Esophagus muscularis mucosa (tissue), 4 donors: ENCODE results near the gene ZMIZ1. TPM values are rescaled to one million over a fixed set of nuclear protein-coding genes. Genes with fewer than 3 reads are reported as not detected.

Experiments
- DNase-seq: peaks from one replicate; pipeline ENCODE4 v3.0.0-alpha.2; 2017; ENCODE audit errors: extremely low spot score
- H3K27ac ChIP-seq, 4 donors: fragments of 200-600 bp; sonication (generic); replicated peaks in 1 of 4; 1 replicate in 3 of 4; 2 replicates in 1 of 4; pipeline ENCODE4 v1.5.1; 2016 to 2019; ENCODE audit warnings: mild to moderate bottlenecking in 1 of 4
- H3K27me3 ChIP-seq, 4 donors: fragments of 200-600 bp; sonication (generic); one replicate each; pipeline versions ENCODE4 v1.5.1 to v1.6.0; 2016 to 2019
- H3K36me3 ChIP-seq, 4 donors: fragments of 200-600 bp; sonication (generic); one replicate each; pipeline ENCODE4 v1.5.1; 2016 to 2019
- H3K4me1 ChIP-seq, 4 donors: fragments of 200-600 bp; sonication (generic); one replicate each; pipeline ENCODE4 v1.5.1; 2016 to 2019
- H3K4me3 ChIP-seq, 4 donors: fragments of 200-600 bp; sonication (generic); 1 replicate in 2 of 4; 2 replicates in 2 of 4; pipeline ENCODE4 v1.5.1; 2016 to 2019; ENCODE audit warnings: mild to moderate bottlenecking in 4 of 4, moderate library complexity in 1 of 4
- H3K9me3 ChIP-seq, 4 donors: fragments of 200-600 bp; sonication (generic); 1 replicate in 3 of 4; 2 replicates in 1 of 4; pipeline ENCODE4 v1.5.1; 2016 to 2019
- CTCF ChIP-seq, 3 experiments: fragments of 200-600 bp in 2 of 3; fragments of 450-650 bp in 1 of 3; sonication (generic) in 2 of 3; IDR thresholded peaks; one replicate each; pipeline ENCODE4 v1.5.1; 2017 to 2019; ENCODE audit warnings: antibody characterized with exemption in 3 of 3, mild to moderate bottlenecking in 2 of 3, moderate library complexity in 1 of 3
- EP300 ChIP-seq: sonication (generic); formaldehyde crosslinking; IDR thresholded peaks from one replicate; pipeline ENCODE4 v1.6.1; 2017; ENCODE audit warnings: antibody characterized with exemption
- POLR2A ChIP-seq: fragments of 450-650 bp; IDR thresholded peaks from one replicate; pipeline ENCODE4 v1.6.1; 2017; ENCODE audit warnings: antibody characterized with exemption, moderate library complexity, mild to moderate bottlenecking, low read depth
- POLR2AphosphoS5 ChIP-seq, 2 donors: sonication (generic); formaldehyde crosslinking; IDR thresholded peaks; one replicate each; pipeline ENCODE4 v1.6.1; 2017; ENCODE audit warnings: antibody characterized with exemption in 2 of 2
- WGBS: methylation state at CpG from one replicate; pipeline ENCODE4 v1.1.5; 2018; 5-methylcytosine and 5-hydroxymethylcytosine counted together
- intact Hi-C: fragments of 100-400 bp; cut with DNase I; formaldehyde crosslinking; loops from one replicate; pipeline ENCODE4 v1.15.1; 2023
- total RNA-seq, 4 donors: library from RNA; depleted of rRNA; stranded (reverse); fragments of >200 nt; gene quantifications; one replicate each; pipeline versions ENCODE4 v1.1.0 to v1.2.1, GENCODE V29; 2016

The ZMIZ1 gene
- total RNA-seq, 4 donors from 2014 or later, result 48.7 to 87.2 (median 66.0) TPM

DNA sequence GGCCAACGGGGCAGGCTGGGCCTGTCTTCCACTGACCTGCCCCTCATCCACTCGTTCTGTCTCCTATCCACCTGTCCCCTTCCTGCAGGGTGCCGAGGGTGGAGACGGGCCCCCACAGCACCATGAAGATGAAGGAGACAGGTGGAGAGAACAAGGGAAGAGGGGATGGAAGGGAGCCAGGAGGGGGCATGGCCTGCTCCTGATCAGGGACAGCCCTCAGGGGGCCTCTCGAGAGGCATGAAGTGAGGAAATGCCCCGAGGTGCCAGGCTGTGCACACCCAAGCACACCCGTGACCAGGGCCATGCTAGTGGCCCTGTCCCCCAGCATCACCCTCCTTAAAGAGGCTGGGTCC lies 111.2 kb downstream of the ZMIZ1 start:
- TF ChIP-seq POLR2A, result no peak
- TF ChIP-seq POLR2AphosphoS5 (IDR thresholded peaks at IDR 0.05), result no peak
- TF ChIP-seq EP300, result no peak
- TF ChIP-seq CTCF (IDR thresholded peaks at IDR 0.05), result no peak
- no peaks in the 10 kb centered on the region for H3K27me3 ChIP-seq
- 89% methylated on average over 5 of the region's 7 CpGs for WGBS
- intact Hi-C loops, result no loop called here
- no peaks in the 10 kb centered on the region for H3K9me3 ChIP-seq
- H3K4me1 ChIP-seq, result peaks cover 100% of the 10 kb centered on the region in 4 donors
- DNase-seq, result no peak
- H3K4me3 ChIP-seq, result no peak overlapping the region
- H3K27ac ChIP-seq, result peak overlapping the region; percentile 67 to 81 (median 74)
- H3K36me3 ChIP-seq, result peaks cover 0 to 12% (median 4%) of the 10 kb centered on the region in 4 donors

- H3K4me3 ChIP-seq, result no peak overlapping the region
- peak overlapping the region; percentile 67 to 81 (median 74) for H3K27ac ChIP-seq
- H3K4me1 ChIP-seq, result peaks cover 100% of the 10 kb centered on the region in 4 donors
- peaks cover 0 to 12% (median 4%) of the 10 kb centered on the region in 4 donors for H3K36me3 ChIP-seq
- 63% methylated on average over 5 of the region's 14 CpGs for WGBS
- TF ChIP-seq POLR2AphosphoS5 (IDR thresholded peaks at IDR 0.05), result no peak
- no peak for TF ChIP-seq EP300
- no peak for TF ChIP-seq POLR2A
- TF ChIP-seq CTCF (IDR thresholded peaks at IDR 0.05), result no peak
- intact Hi-C loops, result no loop called here
- no peaks in the 10 kb centered on the region for H3K27me3 ChIP-seq
- no peak for DNase-seq
- H3K9me3 ChIP-seq, result no peaks in the 10 kb centered on the region
Observed at GRCh38 chr10:79180414-79181221, 111.9 kb downstream of the ZMIZ1 start.

DNA sequence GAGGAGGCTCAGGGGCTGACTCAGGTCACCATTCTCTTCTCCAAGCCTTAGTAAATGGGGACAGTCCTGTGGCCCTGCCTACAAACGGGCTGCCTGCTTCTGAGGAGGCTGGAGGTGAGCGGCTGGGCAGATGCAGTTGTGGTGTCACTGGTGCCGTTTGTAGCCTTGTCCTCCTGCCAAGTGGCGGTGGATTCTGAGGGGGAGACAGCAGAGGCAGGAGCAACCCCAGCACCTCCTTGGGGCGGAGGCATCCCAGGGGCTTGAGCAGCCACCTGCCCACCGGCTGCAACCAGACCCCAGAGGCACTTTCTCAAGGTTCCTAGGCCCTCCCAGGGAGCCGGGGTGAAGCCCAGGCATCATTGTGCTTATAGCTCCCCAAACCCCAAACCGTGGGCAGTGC lies 112.5 kb downstream of the ZMIZ1 start:
- TF ChIP-seq POLR2AphosphoS5 (IDR thresholded peaks at IDR 0.05), result no peak
- TF ChIP-seq CTCF (IDR thresholded peaks at IDR 0.05), result no peak
- no peak for TF ChIP-seq POLR2A
- no peak for TF ChIP-seq EP300
- H3K36me3 ChIP-seq, result peaks cover 0 to 12% (median 4%) of the 10 kb centered on the region in 4 donors
- WGBS, result 67% methylated on average over 3 of the region's 8 CpGs

DNA sequence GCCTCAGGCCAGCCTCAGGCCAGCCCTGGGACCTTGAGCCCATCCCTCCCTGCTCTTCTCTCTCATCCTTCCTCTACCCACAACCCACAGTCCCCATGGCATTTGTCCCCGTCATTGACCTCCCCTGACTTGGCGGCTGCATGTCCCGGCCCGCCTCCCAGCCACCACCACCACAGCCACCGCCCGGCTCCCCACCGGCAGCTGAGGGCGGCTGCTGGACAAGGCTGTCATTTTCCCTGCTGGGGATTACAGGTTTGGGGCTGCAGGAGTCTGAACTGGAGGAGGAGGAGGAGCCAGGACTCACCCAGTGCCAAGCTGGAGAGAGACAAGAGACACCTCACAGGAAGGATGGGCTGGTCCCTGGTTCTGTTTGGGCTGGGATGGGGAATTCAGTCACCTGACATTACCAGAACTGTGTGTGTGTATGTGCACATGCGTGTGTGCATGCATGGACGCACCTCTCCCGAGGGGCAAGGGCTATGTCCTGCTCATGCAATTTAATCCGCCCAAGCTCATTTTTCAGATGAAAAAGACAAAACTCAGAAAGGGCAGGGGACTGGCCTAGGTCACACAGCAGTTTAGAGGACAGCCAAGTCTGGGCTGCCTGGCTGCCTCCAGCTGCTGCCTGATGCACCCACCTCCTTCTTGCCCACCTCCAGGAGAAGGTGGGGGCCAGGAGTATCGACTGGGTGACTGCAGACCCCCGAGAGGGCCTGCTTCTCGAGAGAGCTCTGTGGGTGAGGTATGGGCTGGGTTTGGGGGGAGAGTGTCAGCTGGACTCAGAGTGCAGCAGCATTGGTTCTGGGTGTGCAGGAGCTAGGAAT lies 113.1 kb downstream of the ZMIZ1 start:
- TF ChIP-seq POLR2A (no peak), EP300 (no peak), CTCF (IDR thresholded peaks at IDR 0.05) (no peak), POLR2AphosphoS5 (IDR thresholded peaks at IDR 0.05) (no peak)
- H3K9me3 ChIP-seq, result no peaks in the 10 kb centered on the region
- peaks cover 100% of the 10 kb centered on the region in 4 donors for H3K4me1 ChIP-seq
- no peaks in the 10 kb centered on the region for H3K27me3 ChIP-seq
- H3K27ac ChIP-seq, result peak overlapping the region; percentile 67 to 81 (median 74)
- DNase-seq, result no peak
- 71% methylated on average over 15 of the region's 15 CpGs for WGBS
- peaks cover 0 to 13% (median 7%) of the 10 kb centered on the region in 4 donors for H3K36me3 ChIP-seq
- no peak overlapping the region for H3K4me3 ChIP-seq
- intact Hi-C loops, result no loop called here

More for the DNA sequence above, 112.5 kb downstream of the ZMIZ1 start:
- intact Hi-C loops, result no loop called here
- DNase-seq, result no peak
- Histone ChIP-seq H3K4me3 (no peak overlapping the region), H3K9me3 (no peaks in the 10 kb centered on the region), H3K27ac (peak overlapping the region; percentile 67 to 81 (median 74)), H3K4me1 (peaks cover 100% of the 10 kb centered on the region in 4 donors), H3K27me3 (no peaks in the 10 kb centered on the region)
